Adrenal gland (tissue), 5 donors: ENCODE measurements around the gene GFOD1.

ENCODE experiments used
- CTCF ChIP-seq, 6 experiments: fragments of 450-650 bp in 4 of 6; fragments of 200-600 bp in 2 of 6; sonication (generic) in 1 of 6; IDR thresholded peaks; 1 replicate in 5 of 6; 2 replicates in 1 of 6; pipeline versions ENCODE4 v1.5.1 to v1.8.0; 2016 to 2021; ENCODE audit warnings: antibody characterized with exemption in 6 of 6, mild to moderate bottlenecking in 2 of 6, moderate library complexity in 1 of 6
- POLR2A ChIP-seq, 2 donors: fragments of 450-650 bp; IDR thresholded peaks; one replicate each; pipeline ENCODE4 v1.6.1; 2017; ENCODE audit warnings: antibody characterized with exemption in 2 of 2, mild to moderate bottlenecking in 2 of 2, moderate library complexity in 1 of 2
- donor health status: DM: no; HTN: no; CAD: no.

GRCh38 chr6:13455552-13455966 lies 31.8 kb downstream of the GFOD1 start:
- TF ChIP-seq CTCF (IDR thresholded peaks at IDR 0.05): no peak
- no peak for TF ChIP-seq POLR2A (IDR thresholded peaks at IDR 0.05)
